Smooth muscle cell of the coronary artery (primary cell): Measurements from ENCODE around the gene PRRG4. TPM values are rescaled to one million over a fixed set of nuclear protein-coding genes. Genes with fewer than 3 reads are reported as not detected.

Experiments
- total RNA-seq: library from RNA; depleted of rRNA; stranded (reverse); fragments of >200 nt; gene quantifications from 2 replicates; pipeline ENCODE4 v1.2.3, GENCODE V29; 2014; ENCODE audit warnings: low replicate concordance

The PRRG4 gene
- under 0.01 TPM in 1 of 2 replicates, not detected in the other for total RNA-seq

GRCh38 chr11:32829680-32830412 is at the start of gene PRRG4:
Gene PRRG4, plus strand, starts transcription at chr11:32829927. Its CDS starts 603 bp downstream, at chr11:32830530.

GRCh38 chr11:32794439-32794838 is 35.3 kb upstream of the PRRG4 start, which contains the start of gene CCDC73:
Gene CCDC73, minus strand, starts transcription at chr11:32794662. Its CDS starts 34,419 bp downstream, at chr11:32760243.

GRCh38 chr11:32892355-32893092 is 62.8 kb downstream of the PRRG4 start, which contains the start of gene QSER1:
Gene QSER1, plus strand, starts transcription at chr11:32892811. Its CDS starts 315 bp downstream, at chr11:32893126.

Other genes starting within 250 kb of the PRRG4 start
- 257 and 351 TPM in 2 replicates for gene EIF3M, start 246.1 kb upstream of the PRRG4 start, total RNA-seq
- not detected in 2 replicates for gene CCDC73, start 35.3 kb upstream of the PRRG4 start, total RNA-seq
- gene QSER1, start 62.9 kb downstream of the PRRG4 start, total RNA-seq: 4.7 and 10.4 TPM in 2 replicates
- gene DEPDC7, start 186.0 kb downstream of the PRRG4 start, total RNA-seq: 3.5 and 3.8 TPM in 2 replicates
- 12.1 and 15.2 TPM in 2 replicates for gene TCP11L1, start 209.6 kb downstream of the PRRG4 start, total RNA-seq